ENCODE results near the gene LCAT.
"Not testable (repeated sequence)": the region's sequence is repeated elsewhere in the genome, so short reads cannot be mapped to it uniquely, and the experiment has no call there.

Gene LCAT

DNA sequence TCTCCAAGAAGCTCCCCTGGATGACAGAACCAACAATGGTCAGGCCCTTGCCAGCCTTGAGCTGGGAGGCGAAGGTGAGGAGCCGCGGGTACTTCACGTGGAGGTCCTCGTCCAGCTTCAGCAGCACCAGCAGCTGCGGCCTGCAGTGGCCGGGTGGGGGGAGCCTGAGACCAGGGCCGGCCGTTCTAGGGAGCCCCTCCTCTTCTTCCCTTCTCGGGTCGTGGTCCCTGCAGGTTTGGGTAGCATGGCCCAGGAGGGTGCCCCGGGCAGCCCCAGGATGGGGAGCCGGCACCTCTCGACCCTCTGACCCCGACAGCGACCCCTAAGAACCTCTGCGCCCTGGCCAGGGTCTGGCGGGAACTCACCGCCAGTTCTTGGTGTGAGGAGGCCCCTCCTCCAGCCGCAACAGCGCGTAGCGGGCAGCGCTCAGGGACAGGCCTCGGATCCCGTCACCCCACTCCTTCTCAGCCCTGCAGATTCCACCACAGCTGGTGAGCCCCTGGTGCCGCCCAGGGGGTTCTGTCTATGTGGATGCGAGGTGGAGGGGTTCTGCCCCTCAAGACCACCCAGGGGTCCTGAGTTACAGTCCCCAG is 3.1 kb upstream of the LCAT start:
- DNase-seq: no peak

DNA sequence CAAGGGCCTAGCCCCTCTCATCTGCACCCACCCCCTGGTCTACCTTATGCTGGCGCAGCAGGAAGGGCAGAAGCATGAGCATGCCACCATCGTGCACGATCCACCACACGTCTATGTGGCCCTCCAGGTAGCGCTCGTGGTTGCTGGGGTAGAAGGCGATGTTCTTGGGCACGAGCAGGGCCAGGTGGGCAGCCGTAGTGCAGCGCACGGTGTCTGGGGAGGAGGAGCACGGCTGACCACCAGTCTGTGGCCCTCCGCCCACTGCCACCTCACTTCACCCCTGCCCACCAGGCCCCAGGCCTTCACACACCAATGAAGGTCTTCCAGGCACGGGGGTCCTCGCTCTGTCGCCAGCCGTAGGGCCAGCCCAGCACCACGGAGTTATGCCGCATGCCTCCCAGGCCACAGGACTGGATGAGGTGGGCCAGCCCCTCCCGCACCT is 2.2 kb upstream of the LCAT start:
- DNase-seq: no peak

DNA sequence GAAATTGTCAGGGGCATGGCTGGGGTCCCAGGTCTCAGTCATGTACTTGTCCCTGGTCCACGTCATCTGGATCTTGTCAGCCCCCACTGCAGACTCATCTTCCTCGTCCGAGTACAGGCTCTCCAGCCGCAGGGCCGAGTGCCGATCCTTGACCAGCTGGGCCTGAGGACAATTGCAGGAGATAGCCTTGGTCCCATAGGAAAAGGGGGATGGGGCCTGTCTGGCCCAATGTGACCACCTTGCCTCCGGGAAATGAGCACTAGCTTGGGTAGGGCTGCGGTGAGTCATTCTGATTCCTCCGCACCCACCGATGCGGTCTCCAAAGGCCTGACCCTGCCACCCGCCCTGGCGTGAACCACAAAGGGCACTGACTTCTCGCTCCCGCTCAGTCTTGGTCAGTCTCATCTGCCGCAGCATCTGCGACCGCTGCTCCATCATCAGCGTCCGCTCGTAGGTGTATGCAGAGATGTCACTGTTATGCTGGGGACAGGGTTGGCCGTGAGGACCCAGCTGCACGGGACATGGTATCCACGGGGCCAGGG is 1.5 kb upstream of the LCAT start:
- no peak for DNase-seq

DNA sequence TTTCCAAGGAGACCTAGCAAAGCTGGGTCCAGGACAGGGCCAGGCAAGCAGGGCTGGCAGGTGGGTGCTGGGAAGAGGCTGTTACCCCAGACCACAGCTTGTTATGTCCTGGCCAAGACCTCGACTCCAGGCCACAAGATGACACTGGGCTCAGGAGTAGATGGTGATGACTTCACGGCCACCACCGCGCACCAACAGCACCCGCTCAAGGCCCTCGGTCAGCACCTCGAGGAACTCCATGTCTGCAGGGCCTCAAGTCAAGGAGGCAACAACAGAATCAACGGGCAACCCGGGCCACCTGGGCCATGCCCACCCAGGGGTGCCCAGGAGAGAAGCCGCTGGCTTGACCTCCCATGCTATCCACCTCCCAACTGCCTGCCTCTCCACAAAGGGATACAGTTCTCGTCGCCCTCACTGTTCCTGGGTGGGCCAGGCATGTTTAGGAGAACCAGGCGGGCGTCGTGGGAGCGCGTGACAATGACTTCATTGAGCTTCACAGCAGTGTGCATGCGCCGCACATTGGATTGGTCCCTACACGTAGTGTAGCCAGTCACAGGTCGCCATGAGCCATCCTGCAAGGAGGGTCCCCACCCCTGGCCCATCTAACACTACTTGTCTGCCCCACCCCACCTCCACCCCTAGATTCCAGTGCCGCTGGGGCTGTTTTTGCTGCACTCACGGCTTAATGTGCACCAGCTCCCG is 921 bp upstream of the LCAT start:
- no peak for DNase-seq

DNA sequence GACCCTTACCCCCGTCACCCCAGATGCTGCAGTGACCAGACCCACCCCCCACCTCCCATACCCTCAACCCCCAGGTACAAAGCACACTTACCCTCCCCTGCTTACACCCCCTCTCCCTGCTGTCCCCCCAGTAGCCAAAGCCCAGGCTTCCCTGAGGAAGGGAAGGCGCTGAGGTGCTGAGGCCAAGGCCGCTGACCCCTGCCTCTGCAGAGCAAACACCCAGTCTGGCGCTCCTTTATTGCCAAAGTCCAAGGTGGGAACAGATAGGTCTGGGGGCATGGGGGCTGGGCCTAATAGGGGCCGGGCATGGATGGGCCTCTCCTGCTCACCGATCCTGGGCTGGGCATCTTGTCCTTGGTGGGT is 683 bp downstream of the LCAT start:
- DNase-seq: no peak

DNA sequence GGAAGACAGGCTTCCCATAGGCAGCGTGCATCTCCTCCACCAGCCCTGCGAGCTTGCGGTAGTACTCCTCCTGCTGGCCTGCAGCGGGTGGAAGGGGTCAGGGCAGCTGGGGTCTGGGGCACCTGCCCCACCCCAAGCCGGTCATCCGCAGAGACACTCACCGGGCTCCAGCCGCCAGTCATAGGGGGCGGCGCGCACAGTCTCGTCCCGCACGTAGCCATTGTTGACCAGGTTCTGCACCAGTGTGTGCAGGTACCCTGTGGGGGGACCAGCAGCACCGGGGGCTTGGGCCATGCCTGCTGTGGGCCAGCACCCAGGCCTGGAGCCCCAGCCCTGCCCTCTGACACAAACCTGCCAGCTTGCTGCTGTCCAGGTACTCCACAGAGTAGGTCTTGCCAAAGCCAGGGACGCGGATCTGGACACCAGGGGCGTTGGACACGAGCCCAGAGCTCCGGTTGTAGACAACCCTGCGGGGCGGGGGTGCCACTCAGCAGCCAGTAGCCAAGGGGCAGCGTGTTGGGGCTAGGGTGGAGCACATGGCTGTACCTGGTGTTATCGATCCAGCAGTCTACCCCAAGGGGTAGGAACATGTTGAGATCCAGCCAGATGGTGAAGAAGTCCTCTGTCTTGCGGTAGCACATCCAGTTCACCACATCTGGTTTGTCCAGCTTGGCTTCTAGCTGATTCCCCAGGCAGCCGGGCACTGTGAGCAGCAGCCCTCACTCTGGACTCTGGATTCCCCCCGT is 1.2 kb downstream of the LCAT start:
- DNase-seq: no peak

DNA sequence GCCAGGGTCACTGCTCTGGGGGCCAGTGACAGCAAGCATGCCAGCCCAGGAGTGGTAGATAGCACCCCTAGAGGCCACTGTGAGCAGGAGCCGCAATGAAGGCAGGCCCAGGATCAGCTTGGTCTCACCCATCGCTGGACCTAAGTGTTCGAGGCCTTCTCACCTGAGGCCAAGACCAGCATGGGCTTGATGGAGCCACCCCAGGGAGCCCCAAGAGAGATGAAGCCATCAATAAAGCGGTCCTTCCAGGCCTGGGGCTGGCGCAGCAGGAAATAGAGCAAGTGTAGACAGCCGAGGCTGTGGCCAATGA is 1.8 kb downstream of the LCAT start:
- no peak for DNase-seq

DNA sequence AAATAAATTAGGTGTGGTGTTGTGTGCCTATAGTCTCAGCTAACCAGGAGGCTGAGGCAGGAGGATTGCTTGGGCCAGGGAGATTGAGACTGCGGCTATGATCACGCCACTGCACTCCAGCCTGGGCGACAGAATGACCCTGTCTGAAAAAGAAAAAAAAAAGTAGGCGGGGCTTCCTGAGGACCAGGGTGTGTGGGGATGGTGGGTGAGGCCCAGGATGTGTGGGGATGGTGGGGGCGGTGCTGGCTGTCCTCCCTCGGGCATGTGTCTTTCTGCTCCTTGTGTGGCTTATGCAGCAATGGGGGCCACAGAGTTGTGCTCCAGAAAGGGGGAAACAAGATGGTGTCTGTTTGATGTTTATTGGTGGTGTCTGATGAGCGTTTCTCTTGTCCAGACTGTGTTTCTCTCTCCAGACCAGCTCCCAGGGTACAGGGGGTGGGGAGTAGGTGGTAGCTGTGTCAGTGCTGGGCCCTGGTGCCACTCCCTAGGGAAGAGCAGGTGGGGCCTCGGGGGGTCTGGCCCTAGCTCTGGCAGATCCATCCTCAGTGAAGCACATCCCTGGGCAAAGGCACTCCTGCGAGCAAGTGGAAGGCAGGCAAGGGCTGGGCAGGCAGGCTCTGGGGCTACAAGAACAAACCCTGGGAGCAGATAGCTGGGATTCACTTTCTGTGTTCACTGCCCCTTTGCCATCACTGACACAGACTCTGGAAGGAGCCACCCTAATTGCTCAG is 2.3 kb downstream of the LCAT start:
- no peak for DNase-seq

DNA sequence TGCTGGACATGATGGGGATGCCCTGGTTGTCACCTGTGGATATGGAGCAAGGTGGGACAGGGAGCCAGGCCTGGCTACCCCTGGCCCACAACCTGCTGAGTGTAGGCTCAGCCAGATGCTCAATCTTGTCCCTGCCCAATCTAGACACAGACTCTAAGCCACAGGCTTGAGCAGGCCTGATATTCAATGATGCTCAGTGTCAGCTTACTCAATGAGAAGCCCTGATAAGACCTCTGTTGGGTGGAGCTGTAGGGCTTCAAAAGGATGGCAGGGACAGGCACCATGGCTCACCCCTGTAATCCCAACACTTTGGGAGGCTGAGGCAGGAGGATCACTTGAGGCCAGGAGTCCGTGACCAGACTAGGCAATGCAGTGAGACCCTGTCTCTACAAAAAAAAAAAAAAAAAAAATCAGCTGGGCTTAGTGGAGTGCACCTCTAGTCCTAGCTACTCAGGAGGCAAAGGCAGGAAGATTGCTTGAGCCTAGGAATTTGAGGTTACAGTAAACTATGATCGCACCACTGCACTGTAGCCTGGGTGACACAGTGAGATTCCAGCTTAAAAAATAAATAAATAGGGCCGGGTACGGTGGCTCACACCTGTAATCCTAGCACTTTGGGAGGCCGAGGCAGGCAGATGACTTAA is 3.4 kb downstream of the LCAT start:
- DNase-seq: no peak

DNA sequence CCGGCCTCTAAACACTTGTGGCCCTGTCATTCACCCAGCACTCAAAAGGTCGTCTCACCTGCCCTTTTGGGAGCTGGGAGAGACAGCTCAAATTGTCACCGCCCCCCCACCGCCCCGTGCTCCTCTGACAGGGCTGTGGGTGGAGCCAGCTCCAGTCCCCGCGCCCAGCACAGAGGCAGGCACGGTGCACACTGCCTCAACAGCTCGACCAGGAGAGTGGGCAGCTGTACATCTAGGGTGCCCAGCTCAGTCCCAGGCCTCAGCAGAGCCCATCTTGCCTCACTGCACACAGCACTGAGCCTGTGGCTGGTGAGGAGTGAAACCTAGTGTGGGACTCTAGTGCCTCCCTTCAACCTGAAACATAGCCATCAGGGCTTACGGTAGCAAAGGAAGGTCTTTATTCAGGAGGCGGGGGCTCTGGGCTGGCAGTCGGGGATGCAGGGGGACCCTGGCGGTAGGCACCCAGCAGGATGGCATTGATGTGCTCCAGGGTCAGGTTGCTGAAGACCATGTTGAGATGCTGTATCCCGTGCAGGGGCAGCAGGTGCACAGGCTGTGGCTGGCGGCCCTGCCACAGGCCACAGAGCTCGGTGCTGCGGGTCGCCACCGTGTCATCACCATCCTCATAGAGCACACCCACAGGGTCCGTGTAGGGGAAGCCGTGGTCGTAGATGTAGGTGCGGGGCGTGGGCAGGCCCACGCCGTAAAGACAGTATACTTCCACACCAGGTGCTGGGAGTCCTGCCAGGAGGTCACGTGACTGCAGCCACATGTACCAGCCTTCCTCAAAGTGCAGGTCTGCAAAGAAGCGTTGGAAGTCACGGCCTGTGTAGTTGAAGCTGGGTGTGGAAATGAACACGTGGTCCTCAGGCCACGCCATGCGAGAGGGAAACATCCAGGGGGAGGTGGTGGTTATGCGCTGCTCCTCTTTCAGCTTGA is 4.1 kb downstream of the LCAT start:
- no peak for DNase-seq

DNA sequence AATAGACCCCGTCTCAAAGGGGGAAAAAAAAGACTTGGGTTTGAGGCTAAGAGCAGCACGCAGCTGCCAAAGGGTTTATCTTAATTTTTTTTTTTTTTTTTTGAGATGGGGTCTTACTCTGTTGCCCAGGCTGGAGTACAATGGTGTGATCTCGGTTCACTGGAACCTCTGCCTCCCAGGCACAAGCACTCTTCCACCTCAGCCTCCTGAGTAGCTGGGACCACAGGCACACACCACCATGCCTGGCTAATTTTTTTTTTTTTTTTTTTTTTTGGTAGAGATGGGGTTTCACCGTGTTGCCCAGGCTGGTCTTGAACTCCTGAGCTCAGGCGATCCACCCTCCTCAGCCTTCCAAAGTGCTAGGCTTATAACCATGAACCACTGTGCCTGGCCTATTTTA is 6.2 kb downstream of the LCAT start:
- not testable (repeated sequence) for DNase-seq

DNA sequence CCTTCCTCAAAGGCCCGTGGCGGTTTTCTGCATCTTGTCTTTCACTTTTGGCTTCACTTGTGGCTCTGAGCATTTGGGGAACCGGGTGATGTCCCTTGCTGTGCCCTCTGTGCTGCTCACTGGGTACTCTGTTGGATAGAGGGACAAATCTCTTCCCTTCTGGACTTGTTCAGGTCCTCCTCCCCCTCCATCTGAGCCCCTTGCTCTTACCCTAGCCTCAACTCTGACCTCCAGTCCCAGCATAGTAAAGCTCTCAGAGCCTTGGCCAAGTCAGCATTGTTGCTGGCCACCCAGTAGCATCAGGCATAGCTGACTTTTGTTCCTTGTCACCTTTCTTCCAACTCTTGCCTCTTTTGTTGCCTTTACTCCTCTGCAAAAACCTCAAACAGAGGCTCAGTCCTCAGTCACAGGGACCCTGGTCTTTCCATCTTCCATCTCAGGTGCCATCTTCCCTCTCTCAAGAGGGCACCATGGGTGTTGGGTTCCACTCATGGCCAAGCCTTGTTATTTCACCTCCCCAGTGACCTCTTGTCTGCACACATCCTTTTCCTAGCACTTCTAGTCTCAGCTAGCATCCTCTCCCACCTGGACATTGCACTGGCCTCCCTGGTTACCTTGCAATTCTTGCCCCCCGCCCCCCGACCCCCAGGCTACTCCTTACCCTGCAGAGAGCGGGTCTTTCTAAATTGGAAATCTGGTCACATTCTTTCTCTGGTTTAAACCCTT is 6.9 kb downstream of the LCAT start:
- DNase-seq: no peak

DNA sequence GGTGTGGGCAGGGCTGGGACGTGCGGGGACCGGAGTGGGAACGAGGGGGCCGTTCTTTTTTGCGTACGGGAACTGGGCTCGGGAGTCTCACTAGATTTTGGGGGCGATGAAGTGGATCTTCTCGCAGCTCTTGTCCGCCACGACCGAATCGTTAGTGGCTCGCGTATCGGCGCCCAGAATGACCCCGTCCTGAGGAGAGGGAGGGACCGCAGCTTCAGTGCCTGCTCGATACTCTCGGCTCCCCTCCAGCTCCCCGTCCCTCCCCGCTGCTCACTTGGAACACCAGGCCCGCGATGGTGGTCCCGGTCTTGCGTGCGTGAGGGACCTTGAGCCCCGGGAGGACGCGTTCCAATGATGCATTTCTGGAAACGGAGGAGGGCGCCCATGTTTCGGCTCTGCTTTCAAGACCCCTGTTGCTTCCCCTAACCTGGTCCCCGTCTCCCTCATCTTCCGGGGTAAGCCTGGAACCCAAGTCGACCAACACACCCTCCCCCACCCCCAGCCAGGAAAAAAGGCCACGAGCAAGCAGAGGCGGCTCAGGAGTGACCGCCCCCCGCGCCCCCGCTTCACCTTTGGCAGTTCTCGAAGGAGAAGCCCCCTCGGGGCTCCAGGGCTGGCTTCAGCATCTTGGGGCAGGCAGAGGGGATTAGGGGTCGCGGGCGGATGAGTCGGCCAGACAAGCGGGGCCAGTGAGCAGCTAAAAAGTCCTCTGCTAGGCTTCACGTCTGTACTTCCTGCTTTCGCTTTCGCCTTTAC is 7.6 kb downstream of the LCAT start, which contains the start of gene PSMB10:
TSS of gene PSMB10 (minus strand) at position 727 of the 756 bp plus-strand sequence. CDS start at position 626, 101 bp downstream.
- DNase-seq: no peak

DNA sequence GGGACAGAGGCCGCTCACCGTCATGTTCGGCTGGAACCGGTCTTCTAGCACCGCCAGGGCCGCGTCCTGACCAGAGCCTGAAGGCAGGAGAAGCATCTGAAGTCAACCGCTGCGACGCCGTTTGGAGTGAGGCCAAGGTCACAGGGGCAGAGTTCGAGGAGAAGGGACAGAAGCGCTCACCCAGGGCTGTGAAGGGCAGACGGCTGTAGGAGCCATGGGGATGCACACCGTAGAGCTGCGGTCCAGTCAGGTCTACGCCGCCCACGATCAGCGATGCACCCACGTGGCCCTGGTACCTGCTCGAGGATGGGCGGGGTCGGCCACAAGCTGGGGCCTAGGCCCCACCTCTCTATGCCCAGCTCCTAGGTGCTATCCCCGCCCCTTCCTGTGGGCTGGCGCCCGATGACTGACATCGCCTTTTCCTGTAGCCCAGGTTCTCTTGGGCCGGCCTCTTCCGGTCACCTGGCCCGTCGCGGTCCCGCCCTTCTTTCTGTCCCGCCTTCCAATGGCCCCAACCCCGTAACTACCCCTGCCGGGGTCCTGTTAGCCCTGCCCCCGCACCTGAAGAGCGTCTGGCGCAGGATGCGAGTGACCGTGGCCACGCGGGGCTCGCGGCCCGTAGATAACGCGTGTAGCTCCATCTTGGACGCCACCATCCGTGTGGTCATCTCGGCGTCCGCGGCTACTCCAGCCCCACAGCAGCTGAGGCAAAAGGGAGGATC is 8.4 kb downstream of the LCAT start:
- DNase-seq: peak; percentile 77

DNA sequence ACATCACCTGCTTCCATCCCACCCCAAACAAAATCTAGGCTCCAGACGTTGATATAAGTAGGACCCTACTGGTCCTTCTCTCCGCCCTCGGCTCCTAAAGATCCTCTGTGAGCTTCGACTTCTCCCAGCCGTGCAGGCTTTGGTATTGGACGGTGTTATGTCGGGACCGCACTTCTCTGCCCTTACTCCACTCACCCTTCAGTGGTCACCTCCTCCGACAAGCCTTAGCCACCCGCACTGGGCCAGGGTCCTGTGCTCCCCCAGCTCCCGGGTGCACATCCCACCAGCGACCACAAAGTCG is 8.9 kb downstream of the LCAT start:
- DNase-seq: no peak

DNA sequence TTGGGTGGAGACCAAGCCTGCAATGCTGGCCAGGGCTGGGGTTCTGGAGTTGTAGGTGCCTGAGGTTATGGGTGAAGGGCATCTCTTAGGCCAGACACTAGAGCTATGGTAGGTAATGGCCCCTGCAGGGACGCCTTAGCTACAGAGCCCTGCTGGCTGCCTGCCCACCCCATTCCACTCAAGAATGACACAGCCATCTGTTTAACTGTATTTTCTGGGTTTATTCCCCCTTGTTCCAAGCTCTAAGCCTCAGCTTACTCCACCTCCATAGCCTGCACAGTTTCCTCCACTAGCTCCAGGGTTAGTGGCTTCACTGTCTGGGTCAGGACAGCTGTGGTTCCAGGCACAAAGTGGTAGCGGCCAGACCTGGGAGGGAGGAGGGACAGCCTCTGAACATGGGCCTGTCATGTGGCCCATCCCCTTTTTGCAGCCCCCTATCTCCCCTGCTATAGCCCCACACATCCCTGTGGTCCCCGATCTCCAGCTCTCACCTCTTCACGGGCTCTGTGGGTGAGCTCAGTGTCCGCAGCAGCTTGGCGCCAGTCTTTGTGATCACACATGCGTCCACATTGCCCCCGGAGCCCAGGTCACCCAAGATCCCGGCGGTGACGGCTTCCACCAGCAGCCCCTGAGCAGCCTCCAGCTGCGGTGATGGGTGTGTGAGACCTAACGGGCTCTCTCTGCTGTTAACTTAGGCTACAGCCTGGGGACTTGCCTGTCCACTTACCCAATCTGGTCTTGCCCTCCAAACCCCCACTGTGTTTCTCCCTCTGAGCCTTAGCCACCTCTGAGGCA is 9.4 kb downstream of the LCAT start:
- no peak for DNase-seq

DNA sequence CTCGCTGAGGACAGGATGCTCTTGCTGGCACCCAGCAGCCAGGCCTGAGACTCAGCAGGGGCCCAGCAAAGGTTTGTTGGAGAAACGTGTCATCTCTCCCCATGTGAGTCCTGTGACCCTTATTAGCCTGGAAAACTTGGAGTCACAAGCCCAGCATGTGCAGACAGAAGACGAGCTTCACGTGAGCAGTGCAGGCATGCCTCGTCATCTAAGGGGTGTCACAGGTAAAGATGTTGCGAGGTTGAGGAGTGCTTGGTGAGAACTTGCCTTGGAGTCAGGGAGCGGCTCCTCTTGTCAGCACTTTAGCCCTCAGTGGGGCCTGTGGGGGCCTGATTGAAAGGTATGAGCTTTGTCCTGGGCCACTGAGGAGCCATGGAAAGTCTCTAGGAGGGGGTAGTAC is 10.1 kb downstream of the LCAT start:
- no peak for DNase-seq

DNA sequence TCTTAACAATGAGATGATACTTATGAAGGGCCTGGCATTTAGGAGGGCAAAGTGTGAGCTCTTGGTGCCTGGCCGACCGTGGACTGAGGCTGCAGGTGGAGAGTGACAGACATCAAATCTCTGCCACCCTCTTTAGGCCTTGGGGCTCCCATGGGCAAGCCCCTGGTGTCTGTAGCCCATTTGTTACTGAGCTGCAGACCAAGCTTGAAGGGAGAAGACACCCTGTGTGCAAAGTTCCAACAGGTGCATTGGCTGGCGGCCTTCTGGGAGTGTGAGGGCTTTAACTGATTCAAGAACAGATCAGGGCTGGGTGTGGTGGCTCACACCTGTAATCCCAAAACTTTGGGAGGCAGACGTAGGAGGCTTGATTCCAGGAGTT is 11.5 kb downstream of the LCAT start:
- DNase-seq: no peak

Data from NCI-H187 treated with DMSO at 0.1 percent for 48 hours (cell line).